ENCODE measurements around the gene TRAPPC12.
A peak's percentile ranks its signal among the peaks of the same experiment; 100 is the strongest.
"Not testable (repeated sequence)": the region's sequence is repeated elsewhere in the genome, so short reads cannot be mapped to it uniquely, and the experiment has no call there.

Gene TRAPPC12

GRCh38 chr2:3505771-3506170 is 126.3 kb downstream of the TRAPPC12 start:
- DNase-seq (ENCODE audit: low read depth in 2 of 2), result no peak

GRCh38 chr2:3512086-3512485 is 132.6 kb downstream of the TRAPPC12 start:
- DNase-seq (ENCODE audit: low read depth in 2 of 2), result no peak

DNA sequence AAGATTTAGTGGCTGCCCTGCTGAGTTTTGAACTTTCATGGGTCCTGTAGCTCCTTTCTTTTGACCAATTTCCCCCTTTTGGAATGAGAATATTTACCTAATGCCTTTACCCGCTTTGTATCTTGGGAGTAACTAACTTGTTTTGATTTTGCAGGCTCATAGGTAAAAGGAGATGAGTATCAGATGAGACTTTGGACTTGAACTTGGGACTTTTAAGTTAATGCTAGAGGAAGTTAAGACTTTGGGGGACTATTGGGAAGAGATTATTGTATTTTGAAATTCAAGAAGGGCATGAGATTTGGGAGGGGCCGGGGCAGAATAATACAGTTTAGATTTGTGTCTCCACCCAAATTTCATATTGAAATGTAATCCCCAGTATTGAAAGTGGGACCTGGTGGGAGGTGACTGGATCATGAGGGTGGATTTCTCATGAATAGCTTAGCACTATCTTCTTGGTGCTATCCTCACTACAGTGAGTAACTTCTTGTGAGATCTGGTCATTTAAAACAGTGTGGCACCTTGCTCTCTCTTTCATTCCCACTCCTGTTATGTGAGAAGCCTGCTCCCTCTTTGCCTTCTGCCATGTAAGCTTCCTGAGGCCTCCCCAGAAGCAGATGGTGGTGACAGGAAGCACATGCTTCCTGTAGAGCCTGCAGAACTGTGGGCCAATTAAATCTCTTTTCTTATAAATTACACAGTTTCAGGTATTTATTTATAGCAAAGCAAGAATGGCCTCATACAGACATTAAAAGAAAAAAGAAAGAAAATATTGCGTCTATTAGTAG is 133.7 kb downstream of the TRAPPC12 start:
- DNase-seq (ENCODE audit: low read depth in 2 of 2), result no peak

DNA sequence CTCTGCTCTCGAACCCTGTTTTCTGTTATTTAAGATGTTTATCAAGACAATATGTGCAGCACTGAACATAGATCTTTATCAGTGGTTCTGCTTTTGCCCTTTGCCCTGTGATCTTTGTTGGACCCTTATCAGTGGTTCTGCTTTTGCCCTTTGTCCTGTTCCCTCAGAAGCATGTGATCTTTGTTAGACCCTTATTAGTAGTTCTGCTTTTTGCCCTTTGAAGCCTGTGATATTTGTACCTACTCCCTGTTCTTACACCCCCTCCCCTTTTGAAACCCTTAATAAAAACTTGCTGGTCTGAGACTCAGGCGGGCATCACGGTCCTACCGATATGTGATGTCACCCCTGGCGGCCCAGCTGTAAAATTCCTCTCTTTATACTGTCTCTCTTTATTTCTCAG is 135.9 kb downstream of the TRAPPC12 start:
- not testable (repeated sequence) for DNase-seq (ENCODE audit: low read depth in 2 of 2)

DNA sequence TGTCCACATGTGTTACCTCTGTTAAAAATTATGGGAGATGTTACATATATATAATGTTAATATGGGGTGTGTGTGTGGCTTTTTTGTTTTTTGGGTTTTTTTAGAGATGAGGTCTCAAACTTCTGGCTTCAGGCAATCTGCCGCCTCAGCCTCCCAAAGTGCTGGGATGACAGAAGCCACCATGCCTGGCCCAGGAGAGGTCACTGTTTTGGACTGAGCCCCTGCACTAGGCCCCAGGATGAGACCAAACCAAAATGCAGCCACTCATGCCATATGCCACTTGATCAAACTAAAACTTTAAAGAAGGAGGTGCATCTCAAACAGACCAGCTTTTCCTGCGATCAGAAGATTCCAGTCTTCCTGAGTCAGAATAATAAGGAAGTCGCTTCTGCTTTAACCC is 137.3 kb downstream of the TRAPPC12 start:
- no peak for DNase-seq (ENCODE audit: low read depth in 2 of 2)

DNA sequence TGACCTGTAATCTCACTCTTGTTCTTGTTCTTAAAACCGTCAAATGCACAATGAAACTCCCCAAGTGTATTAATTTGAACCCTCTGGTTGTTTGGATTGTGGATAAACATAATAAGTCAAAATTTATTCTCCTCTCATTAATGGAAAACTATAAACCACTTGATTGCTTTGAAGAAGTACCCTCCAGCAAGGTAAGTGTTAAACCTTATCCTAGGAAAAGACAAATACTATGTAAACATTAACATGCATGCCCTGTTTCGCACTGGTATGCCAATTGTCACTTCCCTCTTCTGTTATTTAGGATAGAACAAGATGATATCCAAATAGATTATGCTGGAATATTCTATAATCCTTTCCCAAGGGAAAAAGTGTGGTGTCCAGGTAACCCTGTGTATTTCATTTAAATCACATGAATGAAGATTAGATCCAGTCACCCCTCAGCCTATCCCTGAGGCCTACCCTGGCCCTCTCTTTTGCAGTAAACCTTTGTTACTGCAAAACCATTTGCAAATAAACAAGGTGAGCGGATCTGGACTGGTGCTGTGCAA is 138.5 kb downstream of the TRAPPC12 start:
- DNase-seq (ENCODE audit: low read depth in 2 of 2), result no peak

GRCh38 chr2:3518496-3519254 is 139.2 kb downstream of the TRAPPC12 start:
- DNase-seq (ENCODE audit: low read depth in 2 of 2), result peak; percentile 97 to 99

GRCh38 chr2:3519255-3520205 is 140.0 kb downstream of the TRAPPC12 start, which contains the start of gene ADI1:
Gene ADI1, minus strand, starts transcription at chr2:3519531. Its CDS starts 44 bp downstream, at chr2:3519487.
- peak; percentile 65 to 76 for DNase-seq (ENCODE audit: low read depth in 2 of 2)

- DNase-seq (ENCODE audit: low read depth in 2 of 2), result no peak
These were observed 141.1 kb downstream of the TRAPPC12 start for GRCh38 chr2:3520591-3520990.

GRCh38 chr2:3522961-3523421 is 143.5 kb downstream of the TRAPPC12 start:
- DNase-seq (ENCODE audit: low read depth in 2 of 2), result no peak

DNA sequence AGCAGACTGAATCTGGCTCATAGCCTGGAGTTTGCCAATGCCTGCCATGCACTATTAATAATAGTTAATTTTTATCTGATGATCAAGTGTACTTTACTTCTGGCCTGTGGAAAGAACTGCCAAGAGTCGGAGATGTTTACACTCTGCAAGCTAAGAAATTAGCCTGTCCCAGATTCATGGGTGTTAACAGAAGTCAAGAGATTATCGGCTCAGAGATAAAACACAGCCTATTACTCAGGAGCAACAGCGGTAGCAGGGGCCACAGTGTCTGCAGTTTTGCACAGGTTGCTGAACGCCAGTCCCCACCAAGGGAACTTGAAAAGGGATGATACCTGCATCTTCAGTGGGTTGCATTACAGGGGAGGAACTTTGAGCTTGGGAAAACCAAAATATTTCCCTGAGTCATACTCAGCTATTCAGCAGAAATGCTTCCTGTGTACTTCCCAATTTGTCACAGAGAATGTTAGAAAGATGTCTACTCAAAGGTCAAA is 144.1 kb downstream of the TRAPPC12 start:
- DNase-seq (ENCODE audit: low read depth in 2 of 2), result no peak

- no peak for DNase-seq (ENCODE audit: low read depth in 2 of 2)
These were observed 147.4 kb downstream of the TRAPPC12 start for GRCh38 chr2:3526871-3527270.

DNA sequence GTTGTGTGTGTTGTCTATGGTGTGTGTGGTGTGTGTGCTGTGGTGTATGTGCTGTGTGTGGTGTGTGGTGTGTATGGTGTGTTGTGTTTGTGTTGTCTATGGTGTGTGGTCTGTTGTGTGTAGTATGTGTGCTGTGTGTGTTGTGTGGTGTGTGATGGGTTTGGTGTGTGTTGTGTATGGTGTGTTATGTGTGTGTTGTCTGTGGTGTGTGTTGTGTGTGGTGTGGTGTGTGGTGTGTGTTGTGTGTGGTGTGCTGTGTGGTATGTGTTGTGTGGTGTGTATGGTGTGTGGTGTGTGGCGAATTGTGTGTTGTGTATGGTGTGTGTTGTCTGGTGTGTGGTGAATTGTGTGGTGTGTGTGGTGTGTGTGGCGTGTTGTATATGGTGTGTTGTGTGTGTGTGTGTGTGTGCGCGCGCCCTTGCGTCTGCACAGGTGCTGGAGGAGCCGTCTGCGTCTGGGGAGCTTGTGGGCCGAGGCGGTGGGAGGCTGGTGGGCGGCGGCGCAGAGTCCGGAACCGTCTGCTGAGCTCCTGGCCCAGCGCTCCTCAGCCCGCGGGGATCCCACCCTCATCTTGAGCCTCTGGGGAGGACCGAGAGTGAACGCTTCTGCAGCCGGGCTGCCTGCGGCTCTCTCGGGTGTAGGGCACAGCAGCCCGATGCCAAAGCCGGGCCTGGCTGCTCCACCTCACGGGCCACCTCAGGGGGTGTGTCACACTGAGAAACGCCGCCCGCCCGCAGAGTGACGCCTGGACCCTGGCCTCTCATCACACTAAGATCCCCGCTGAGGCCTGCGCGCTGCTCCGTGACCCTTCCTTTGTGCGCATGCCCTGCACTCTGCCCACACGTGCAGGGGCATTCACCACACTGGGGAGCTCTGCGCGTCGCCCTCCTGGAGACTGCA is 148.6 kb downstream of the TRAPPC12 start:
- no peak for DNase-seq (ENCODE audit: low read depth in 2 of 2)

Data from stimulated activated CD4-positive, alpha-beta T cell treated with anti-CD3 and anti-CD28 coated beads, Interleukin-12 subunit alpha, Interleukin-12 subunit beta, amount 100 ng/mL, for 24 hours (primary cell).